Ishikawa (cell line): Measurements from ENCODE around the gene CPNE1.

Source experiments
- CEBPB ChIP-seq: IDR thresholded peaks from 2 replicates; pipeline ENCODE4 v1.6.1; 2012
- CREB1 ChIP-seq: IDR thresholded peaks from 2 replicates; pipeline ENCODE4 v1.6.1; 2012; ENCODE audit warnings: low read depth
- EGR1 ChIP-seq: IDR thresholded peaks from 2 replicates; pipeline ENCODE4 v1.6.1; 2012
- EP300 ChIP-seq: IDR thresholded peaks from 2 replicates; pipeline ENCODE4 v1.6.1; 2012; ENCODE audit warnings: borderline replicate concordance
- FOXM1 ChIP-seq: IDR thresholded peaks from 2 replicates; pipeline ENCODE4 v1.6.1; 2012; ENCODE audit warnings: low read depth, borderline replicate concordance
- NFIC ChIP-seq: IDR thresholded peaks from 2 replicates; pipeline ENCODE4 v1.6.1; 2012
- RAD21 ChIP-seq: IDR thresholded peaks from 2 replicates; pipeline ENCODE4 v1.6.1; 2012; ENCODE audit warnings: low read depth
- TAF1 ChIP-seq: IDR thresholded peaks from 2 replicates; pipeline ENCODE4 v1.6.1; 2012; ENCODE audit warnings: low read depth, mild to moderate bottlenecking
- TCF12 ChIP-seq: IDR thresholded peaks from 2 replicates; pipeline ENCODE4 v1.6.1; 2012; ENCODE audit warnings: low read depth
- TEAD4 ChIP-seq: IDR thresholded peaks from 2 replicates; pipeline ENCODE4 v1.6.1; 2012
- YY1 ChIP-seq: IDR thresholded peaks from 2 replicates; pipeline ENCODE4 v1.6.1; 2012; ENCODE audit warnings: low read depth
- ZBTB7A ChIP-seq: IDR thresholded peaks from 2 replicates; pipeline ENCODE4 v1.6.1; 2012; ENCODE audit warnings: low read depth
- TF ChIP-seq, protein P1 (sequence below): IDR thresholded peaks from 2 replicates; pipeline ENCODE4 v1.6.1; 2012
- TF ChIP-seq, protein P2 (sequence below): IDR thresholded peaks from 2 replicates; pipeline ENCODE4 v1.6.1; 2012
- TF ChIP-seq, protein P3 (sequence below): IDR thresholded peaks from 2 replicates; pipeline ENCODE4 v1.6.1; 2012; ENCODE audit warnings: low read depth, mild to moderate bottlenecking

The CPNE1 gene

GRCh38 chr20:35636095-35636494, 28.6 kb downstream of the CPNE1 start:
- TF ChIP-seq CREB1 (no peak), TAF1 (no peak), FOXM1 (no peak), EGR1 (no peak), TCF12 (no peak), EP300 (no peak), CEBPB (no peak), TEAD4 (no peak), NFIC (no peak), ZBTB7A (no peak), RAD21 (no peak), YY1 (no peak)
- TF ChIP-seq, protein P1, sequence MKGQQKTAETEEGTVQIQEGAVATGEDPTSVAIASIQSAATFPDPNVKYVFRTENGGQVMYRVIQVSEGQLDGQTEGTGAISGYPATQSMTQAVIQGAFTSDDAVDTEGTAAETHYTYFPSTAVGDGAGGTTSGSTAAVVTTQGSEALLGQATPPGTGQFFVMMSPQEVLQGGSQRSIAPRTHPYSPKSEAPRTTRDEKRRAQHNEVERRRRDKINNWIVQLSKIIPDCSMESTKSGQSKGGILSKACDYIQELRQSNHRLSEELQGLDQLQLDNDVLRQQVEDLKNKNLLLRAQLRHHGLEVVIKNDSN: no peak
- TF ChIP-seq, protein P2, sequence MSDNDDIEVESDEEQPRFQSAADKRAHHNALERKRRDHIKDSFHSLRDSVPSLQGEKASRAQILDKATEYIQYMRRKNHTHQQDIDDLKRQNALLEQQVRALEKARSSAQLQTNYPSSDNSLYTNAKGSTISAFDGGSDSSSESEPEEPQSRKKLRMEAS: no peak
- TF ChIP-seq, protein P3, sequence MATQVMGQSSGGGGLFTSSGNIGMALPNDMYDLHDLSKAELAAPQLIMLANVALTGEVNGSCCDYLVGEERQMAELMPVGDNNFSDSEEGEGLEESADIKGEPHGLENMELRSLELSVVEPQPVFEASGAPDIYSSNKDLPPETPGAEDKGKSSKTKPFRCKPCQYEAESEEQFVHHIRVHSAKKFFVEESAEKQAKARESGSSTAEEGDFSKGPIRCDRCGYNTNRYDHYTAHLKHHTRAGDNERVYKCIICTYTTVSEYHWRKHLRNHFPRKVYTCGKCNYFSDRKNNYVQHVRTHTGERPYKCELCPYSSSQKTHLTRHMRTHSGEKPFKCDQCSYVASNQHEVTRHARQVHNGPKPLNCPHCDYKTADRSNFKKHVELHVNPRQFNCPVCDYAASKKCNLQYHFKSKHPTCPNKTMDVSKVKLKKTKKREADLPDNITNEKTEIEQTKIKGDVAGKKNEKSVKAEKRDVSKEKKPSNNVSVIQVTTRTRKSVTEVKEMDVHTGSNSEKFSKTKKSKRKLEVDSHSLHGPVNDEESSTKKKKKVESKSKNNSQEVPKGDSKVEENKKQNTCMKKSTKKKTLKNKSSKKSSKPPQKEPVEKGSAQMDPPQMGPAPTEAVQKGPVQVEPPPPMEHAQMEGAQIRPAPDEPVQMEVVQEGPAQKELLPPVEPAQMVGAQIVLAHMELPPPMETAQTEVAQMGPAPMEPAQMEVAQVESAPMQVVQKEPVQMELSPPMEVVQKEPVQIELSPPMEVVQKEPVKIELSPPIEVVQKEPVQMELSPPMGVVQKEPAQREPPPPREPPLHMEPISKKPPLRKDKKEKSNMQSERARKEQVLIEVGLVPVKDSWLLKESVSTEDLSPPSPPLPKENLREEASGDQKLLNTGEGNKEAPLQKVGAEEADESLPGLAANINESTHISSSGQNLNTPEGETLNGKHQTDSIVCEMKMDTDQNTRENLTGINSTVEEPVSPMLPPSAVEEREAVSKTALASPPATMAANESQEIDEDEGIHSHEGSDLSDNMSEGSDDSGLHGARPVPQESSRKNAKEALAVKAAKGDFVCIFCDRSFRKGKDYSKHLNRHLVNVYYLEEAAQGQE: no peak

GRCh38 chr20:35635652-35636051, 29.0 kb downstream of the CPNE1 start:
- TF ChIP-seq TEAD4: no peak

DNA sequence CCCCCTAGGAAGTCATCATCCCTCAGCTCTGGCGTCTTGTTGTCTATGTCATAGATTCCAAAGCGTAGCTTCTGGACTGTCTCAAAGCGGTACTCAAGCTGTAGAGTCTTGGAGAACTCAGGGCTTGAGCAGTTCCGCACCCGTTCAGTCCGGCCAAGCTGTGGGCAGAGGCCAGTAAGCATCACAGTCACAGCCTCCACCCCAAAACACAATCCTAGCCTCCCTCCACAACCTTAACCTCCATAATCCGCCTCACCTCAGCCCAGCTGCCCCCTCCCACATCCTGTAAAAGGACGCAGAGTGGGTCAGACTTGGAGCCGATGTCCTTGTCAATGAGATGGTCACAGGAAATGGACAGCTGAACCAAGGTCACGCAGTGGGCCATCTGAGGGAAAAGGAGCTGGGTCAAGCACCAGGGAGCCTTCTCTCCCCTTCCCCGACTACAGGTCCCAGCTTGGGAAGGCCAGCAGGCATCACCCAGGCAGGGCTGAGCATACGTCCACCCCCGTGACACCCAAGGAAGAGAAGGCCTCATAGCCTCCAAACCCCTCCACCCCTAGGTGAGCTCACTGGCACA, 32.1 kb downstream of the CPNE1 start:
- TF ChIP-seq CREB1 (no peak), EGR1 (no peak), CEBPB (no peak), YY1 (no peak), TCF12 (no peak), ZBTB7A (no peak), TAF1 (no peak), FOXM1 (no peak), TEAD4 (no peak), NFIC (no peak)
- TF ChIP-seq, protein P2: no peak
- TF ChIP-seq, protein P3: no peak
- TF ChIP-seq, protein P1: no peak

GRCh38 chr20:35630636-35631035, 34.1 kb downstream of the CPNE1 start:
- TF ChIP-seq TAF1: no peak
- no peak for TF ChIP-seq CREB1
- no peak for TF ChIP-seq EP300

DNA sequence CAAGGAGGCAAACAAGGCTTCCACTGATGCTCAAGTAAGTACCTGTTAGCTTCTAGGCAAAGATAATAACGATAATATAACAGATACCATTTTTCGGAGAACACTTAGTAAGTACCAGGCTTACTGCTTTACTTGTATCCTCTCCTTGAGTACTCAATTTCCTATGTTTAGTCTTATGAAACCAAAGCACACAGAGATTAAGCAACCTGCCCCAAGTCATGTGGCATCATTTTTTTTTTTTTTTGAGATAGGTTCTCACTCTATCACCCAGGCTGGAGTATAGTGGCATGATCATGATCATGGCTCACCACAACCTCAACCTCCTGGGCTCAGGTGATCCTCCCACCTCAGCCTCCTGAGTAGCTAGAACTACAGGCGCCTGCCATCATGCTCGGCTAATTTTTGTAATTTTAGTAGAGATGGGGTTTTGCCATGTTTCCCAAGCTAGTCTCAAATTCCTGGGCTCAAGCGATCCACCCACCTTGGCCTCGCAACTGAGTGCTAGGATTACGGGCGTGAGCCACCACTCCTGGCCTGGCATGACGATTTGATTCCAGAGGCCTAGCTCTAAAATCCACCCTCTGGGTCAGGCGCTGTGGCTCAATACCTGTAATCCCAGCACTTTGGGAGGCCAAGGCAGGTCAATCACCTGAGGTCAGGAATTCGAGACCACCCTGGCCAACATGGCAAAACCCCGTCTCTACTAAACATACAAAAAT, 35.1 kb downstream of the CPNE1 start:
- TF ChIP-seq CREB1 (no peak), ZBTB7A (no peak), YY1 (no peak), TCF12 (no peak), EP300 (no peak), EGR1 (no peak), TEAD4 (no peak), TAF1 (no peak)
- TF ChIP-seq, protein P3: no peak
- TF ChIP-seq, protein P2: no peak
